ENCODE results near the gene MYO1D. TPM values are rescaled to one million over a fixed set of nuclear protein-coding genes. Genes with fewer than 3 reads are reported as not detected.

The MYO1D gene
- total and polyA plus RNA-seq, 7 donors, result 6.2 to 184 (median 21.6) TPM

GRCh38 chr17:32732296-32732642 lies 144.7 kb downstream of the MYO1D start:
- WGBS, 2 donors, result 95 to 96% methylated on average over 2 of the region's 2 CpGs
- no peak for DNase-seq
- no peaks in the 10 kb centered on the region for H3K4me1 ChIP-seq

GRCh38 chr17:32731556-32732295 lies 145.2 kb downstream of the MYO1D start:
- H3K4me1 ChIP-seq, result no peaks in the 10 kb centered on the region
- intact Hi-C loops (cut with DNase I), result no loop called here
- H3K9me3 ChIP-seq, result no peaks in the 10 kb centered on the region
- H3K27me3 ChIP-seq, result no peaks in the 10 kb centered on the region
- H3K27ac ChIP-seq, result no peak overlapping the region
- TF ChIP-seq POLR2A (IDR thresholded peaks at IDR 0.05), result no peak
- no peak for TF ChIP-seq CTCF (IDR thresholded peaks at IDR 0.05)
- no peak for TF ChIP-seq POLR2AphosphoS5 (IDR thresholded peaks at IDR 0.05)
- no peak overlapping the region for H3K4me3 ChIP-seq
- H3K36me3 ChIP-seq, result no peaks in the 10 kb centered on the region
- 93 to 96% methylated on average over 13 of the region's 13 CpGs for WGBS, 2 donors
- DNase-seq, result no peak

More at GRCh38 chr17:32732296-32732642, 144.7 kb downstream of the MYO1D start:
- Histone ChIP-seq H3K27me3 (no peaks in the 10 kb centered on the region), H3K9me3 (no peaks in the 10 kb centered on the region), H3K36me3 (no peaks in the 10 kb centered on the region), H3K27ac (no peak overlapping the region), H3K4me3 (no peak overlapping the region)
- TF ChIP-seq POLR2A (IDR thresholded peaks at IDR 0.05) (no peak), CTCF (IDR thresholded peaks at IDR 0.05) (no peak), POLR2AphosphoS5 (IDR thresholded peaks at IDR 0.05) (no peak), EP300 (IDR thresholded peaks at IDR 0.05) (no peak)
- intact Hi-C loops (cut with DNase I), result no loop called here

GRCh38 chr17:32727681-32728080 lies 149.2 kb downstream of the MYO1D start:
- H3K4me1 ChIP-seq, result no peaks in the 10 kb centered on the region
- no peak for DNase-seq
- no peaks in the 10 kb centered on the region for H3K36me3 ChIP-seq
- H3K9me3 ChIP-seq, result peaks cover 0 to 8% (median 0%) of the 10 kb centered on the region in 4 donors
- no peak overlapping the region for H3K27ac ChIP-seq
- intact Hi-C loops (cut with DNase I), result no loop called here
- no peaks in the 10 kb centered on the region for H3K27me3 ChIP-seq
- no peak overlapping the region for H3K4me3 ChIP-seq
- TF ChIP-seq POLR2AphosphoS5 (IDR thresholded peaks at IDR 0.05) (no peak), CTCF (IDR thresholded peaks at IDR 0.05) (no peak), EP300 (IDR thresholded peaks at IDR 0.05) (no peak), POLR2A (IDR thresholded peaks at IDR 0.05) (no peak)

- Histone ChIP-seq H3K27ac (no peak overlapping the region), H3K36me3 (no peaks in the 10 kb centered on the region), H3K4me3 (no peak overlapping the region), H3K27me3 (no peaks in the 10 kb centered on the region), H3K9me3 (peaks cover 0 to 8% (median 0%) of the 10 kb centered on the region in 4 donors), H3K4me1 (no peaks in the 10 kb centered on the region)
- whole genome bisulfite sequencing, 2 donors, result 97 to 99% methylated on average over 1 of the region's 1 CpG
- DNase-seq, result no peak
- intact Hi-C loops (cut with DNase I), result no loop called here
- TF ChIP-seq POLR2A (IDR thresholded peaks at IDR 0.05) (no peak), CTCF (IDR thresholded peaks at IDR 0.05) (no peak), EP300 (IDR thresholded peaks at IDR 0.05) (no peak), POLR2AphosphoS5 (IDR thresholded peaks at IDR 0.05) (no peak)
Measured at GRCh38 chr17:32725697-32726096, 151.2 kb downstream of the MYO1D start.
